H1 (cell line): ENCODE results near the gene SH3D19. TPM values are rescaled to one million over a fixed set of nuclear protein-coding genes. Genes with fewer than 3 reads are reported as not detected.

Experiments
- ATF3 ChIP-seq: IDR thresholded peaks from 2 replicates; pipeline ENCODE4 v1.6.1; 2011; ENCODE audit warnings: low read depth, mild to moderate bottlenecking, low read length; ENCODE audit not compliant: insufficient read depth
- CHD7 ChIP-seq: fragments of 300-600 bp; sonication (generic); IDR thresholded peaks from 2 replicates; pipeline ENCODE4 v1.7.1; 2012; ENCODE audit warnings: low read length, moderate library complexity, mild to moderate bottlenecking, inconsistent platforms; ENCODE audit not compliant: insufficient replicate concordance
- GABPA ChIP-seq: IDR thresholded peaks from 2 replicates; pipeline ENCODE4 v1.6.1; 2011; ENCODE audit warnings: mild to moderate bottlenecking, low read length, moderate library complexity, borderline replicate concordance; ENCODE audit not compliant: insufficient read depth
- POU5F1 ChIP-seq: IDR thresholded peaks from 2 replicates; pipeline ENCODE4 v1.6.1; 2011; ENCODE audit warnings: low read depth, mild to moderate bottlenecking, low read length, moderate library complexity
- RAD21 ChIP-seq, 2 experiments: IDR thresholded peaks in 1 of 2; conservative IDR thresholded peaks in 1 of 2; 2 replicates each; pipeline ENCODE4 v1.6.1; 2011; ENCODE audit warnings: low read depth in 2 of 2, low read length in 2 of 2, improper control_type of control experiment in 1 of 2, inconsistent platforms in 1 of 2, mild to moderate bottlenecking in 1 of 2, moderate library complexity in 1 of 2
- SIRT6 ChIP-seq: IDR thresholded peaks from one replicate; pipeline ENCODE4 v1.7.1; 2012; ENCODE audit warnings: low read length, inconsistent platforms
- SP2 ChIP-seq: IDR thresholded peaks from 2 replicates; pipeline ENCODE4 v1.6.1; 2012; ENCODE audit warnings: mild to moderate bottlenecking, low read length, inconsistent platforms
- TEAD4 ChIP-seq: IDR thresholded peaks from 2 replicates; pipeline ENCODE4 v1.6.1; 2012; ENCODE audit warnings: low read depth, low read length, inconsistent platforms, mixed read lengths
- polyA plus RNA-seq, 7 experiments: library from polyadenylated mRNA; depleted of rRNA in 3 of 7; stranded (reverse) in 5 of 7; unstranded in 2 of 7; fragments of >200 nt in 5 of 7; fragments of 200-250 nt in 2 of 7; gene quantifications; 1 replicate in 5 of 7; 2 replicates in 1 of 7; 4 replicates in 1 of 7; pipeline versions ENCODE4 v1.2.1 to v1.2.3, GENCODE V29; 2011 to 2013; ENCODE audit warnings: missing spikeins in 2 of 7, mixed read lengths in 2 of 7
- total RNA-seq: library from RNA; stranded (reverse); fragmentation: NEBNext Ultra II Directional; extraction: Animal tissue kit (Norgen Biotek cat#: 25700); gene quantifications from 2 replicates; pipeline ENCODE4 v1.2.1, GENCODE V29; 2021

SH3D19 gene
- total and polyA plus RNA-seq, 2 of the 8 experiments (the other 6 are each of a cell fraction or from before 2014, with no cell fraction given) = 11.7 to 51.3 TPM

- TF ChIP-seq CHD7 (no peak), RAD21 (IDR thresholded peaks at IDR 0.05 in 1 of 2, conservative IDR thresholded peaks at IDR 0.05 in 1 of 2; ENCODE audit: low read depth in 2 of 2, low read length in 2 of 2) (no peak), ATF3 (no peak), SIRT6 (no peak), POU5F1 (no peak), SP2 (no peak), GABPA (no peak), TEAD4 (no peak)
Observed at GRCh38 chr4:151175233-151175632, 150.2 kb downstream of the SH3D19 start (continued).
